Mucosa of descending colon (tissue), 3 donors: ENCODE data around the gene SRGAP3. TPM values are rescaled to one million over a fixed set of nuclear protein-coding genes. Genes with fewer than 3 reads are reported as not detected.

ENCODE experiments used
- ATAC-seq: fragments of 200-7000 bp; cut with Tn5 transposase; one replicate; pipeline ENCODE4 v1.9.1; 2020; ENCODE audit warnings: mild to moderate bottlenecking, moderate library complexity
- DNase-seq, 3 donors: peaks; one replicate each; pipeline ENCODE4 v3.0.0-alpha.2; 2020
- H3K36me3 ChIP-seq: fragments of 200-600 bp; one replicate; pipeline ENCODE4 v1.8.0; 2021; ENCODE audit warnings: low read depth, mild to moderate bottlenecking
- H3K4me1 ChIP-seq: fragments of 200-600 bp; one replicate; pipeline ENCODE4 v1.8.0; 2021; ENCODE audit warnings: low read depth, mild to moderate bottlenecking
- H3K4me3 ChIP-seq: fragments of 200-600 bp; one replicate; pipeline ENCODE4 v1.8.0; 2021; ENCODE audit warnings: mild to moderate bottlenecking
- H3K9me3 ChIP-seq: fragments of 200-600 bp; one replicate; pipeline ENCODE4 v1.8.0; 2021; ENCODE audit warnings: mild to moderate bottlenecking
- CTCF ChIP-seq: fragments of 200-600 bp; IDR thresholded peaks from one replicate; pipeline ENCODE4 v1.8.0; 2022; ENCODE audit warnings: antibody characterized with exemption, mild to moderate bottlenecking
- intact Hi-C, 2 donors: fragments of 100-400 bp; cut with DNase I in 1 of 2; cut with micrococcal nuclease in 1 of 2; formaldehyde crosslinking; loops; one replicate each; pipeline versions ENCODE4 v1.11.0 to v1.11.1; 2022; cut with DNase I, micrococcal nuclease
- total RNA-seq, 3 donors: library from RNA; stranded (reverse); fragmentation: NEBNext Ultra II Directional in 2 of 3; extraction: Animal tissue kit (Norgen Biotek cat#: 25700) in 2 of 3; gene quantifications; one replicate each; pipeline versions ENCODE4 v1.2.1 to v1.2.4, GENCODE V29; 2021 to 2023
- donor health status: DM: no; HTN: no; CAD: no; lungs with moderate emphysema.
- donor health status: DM: no; HTN: no; CAD: no.
- donor health status: DM: no; HTN: yes; CAD: no.

Gene SRGAP3
- total RNA-seq, 3 donors from 2014 or later: 6.4 to 9.0 (median 8.6) TPM

GRCh38 chr3:9059489-9060400 lies 189.7 kb downstream of the SRGAP3 start:
- no peak for TF ChIP-seq CTCF
- H3K4me1 ChIP-seq: no peaks in the 10 kb centered on the region
- intact Hi-C loops: no loop called here
- no peak for ATAC-seq
- DNase-seq: no peak
- H3K4me3 ChIP-seq: no peak overlapping the region
- H3K36me3 ChIP-seq: no peaks in the 10 kb centered on the region
- no peaks in the 10 kb centered on the region for H3K9me3 ChIP-seq

GRCh38 chr3:9056581-9056980 lies 192.9 kb downstream of the SRGAP3 start:
- intact Hi-C loops: no loop called here
- no peak overlapping the region for H3K4me3 ChIP-seq
- ATAC-seq (no peak), DNase-seq (no peak)
- H3K36me3 ChIP-seq: no peaks in the 10 kb centered on the region
- no peaks in the 10 kb centered on the region for H3K4me1 ChIP-seq
- no peaks in the 10 kb centered on the region for H3K9me3 ChIP-seq
- no peak for TF ChIP-seq CTCF

- ATAC-seq (peak; percentile 78), DNase-seq (peak in 2 of 3 donors; percentile 17 to 41)
- H3K9me3 ChIP-seq: no peaks in the 10 kb centered on the region
- intact Hi-C loops: no loop called here
- no peaks in the 10 kb centered on the region for H3K4me1 ChIP-seq
- no peak for TF ChIP-seq CTCF
- H3K4me3 ChIP-seq: no peak overlapping the region
- no peaks in the 10 kb centered on the region for H3K36me3 ChIP-seq
Observed at GRCh38 chr3:9047452-9048346, 201.7 kb downstream of the SRGAP3 start.

GRCh38 chr3:9045371-9045770 lies 204.1 kb downstream of the SRGAP3 start:
- Histone ChIP-seq H3K9me3 (no peaks in the 10 kb centered on the region), H3K36me3 (no peaks in the 10 kb centered on the region), H3K4me1 (no peaks in the 10 kb centered on the region), H3K4me3 (no peak overlapping the region)
- TF ChIP-seq CTCF: no peak
- intact Hi-C loops: no loop called here
- DNase-seq: no peak
- no peak for ATAC-seq

GRCh38 chr3:9043063-9043462 lies 206.4 kb downstream of the SRGAP3 start:
- H3K9me3 ChIP-seq: no peaks in the 10 kb centered on the region
- H3K4me1 ChIP-seq: no peaks in the 10 kb centered on the region
- no peak for DNase-seq
- H3K4me3 ChIP-seq: no peak overlapping the region
- no peak for TF ChIP-seq CTCF
- H3K36me3 ChIP-seq: no peaks in the 10 kb centered on the region
- intact Hi-C loops: no loop called here
- ATAC-seq: no peak
